AG04449 (cell line): ENCODE measurements around the gene SRD5A3.
"Not testable (repeated sequence)": the region's sequence is repeated elsewhere in the genome, so short reads cannot be mapped to it uniquely, and the experiment has no call there.

Experiments used
- CTCF ChIA-PET: fragments of 350-600 bp; formaldehyde crosslinking; extraction: SDS; loops from one replicate; lab custom pipeline; 2021; ENCODE audit warnings: antibody characterized with exemption; lab: Yijun Ruan, JAX
- POLR2A ChIA-PET: fragments of 400-600, 350-600 bp; formaldehyde crosslinking; extraction: SDS; loops from one replicate; lab custom pipeline; 2020; ENCODE audit warnings: antibody characterized with exemption, inconsistent platforms; lab: Yijun Ruan, JAX
- DNase-seq: peaks from one replicate; pipeline ENCODE4 v3.0.0-alpha.2; 2010; ENCODE audit warnings: low read depth, low spot score
- H3K4me3 ChIP-seq: 2 replicates; pipeline ENCODE4 v1.5.1; 2011; ENCODE audit warnings: low read depth, mild to moderate bottlenecking, control low read depth, low read length
- CTCF ChIP-seq: IDR thresholded peaks from one replicate; pipeline ENCODE4 v1.5.1; 2011; ENCODE audit warnings: mild to moderate bottlenecking, moderate library complexity, low read length, control low read depth, inconsistent platforms; ENCODE audit not compliant: insufficient read depth; ENCODE audit errors: missing control alignments

SRD5A3 gene

DNA sequence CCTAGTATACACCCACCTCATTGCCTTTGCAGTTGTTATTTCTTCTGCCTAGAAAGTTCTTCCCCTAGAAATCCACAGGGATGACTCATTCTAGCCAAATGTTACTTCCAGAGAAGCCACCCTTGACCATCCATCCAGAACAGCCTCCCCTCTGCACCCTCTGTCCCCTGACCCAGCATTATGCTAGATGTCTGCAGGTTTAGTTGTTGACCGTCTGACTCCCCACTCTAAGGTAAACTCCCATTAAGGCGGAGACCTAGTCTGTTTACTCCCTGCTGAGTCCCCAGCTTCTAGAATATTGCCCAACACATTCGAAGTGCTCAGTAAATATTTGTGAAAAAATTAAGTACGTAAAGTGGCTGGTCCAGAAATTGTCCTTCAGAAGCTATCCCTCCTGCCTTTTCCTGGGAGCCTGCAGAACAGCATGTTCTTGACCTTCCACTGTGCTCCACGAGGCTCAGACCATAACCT is 11.0 kb downstream of the SRD5A3 start:
- CTCF ChIA-PET = interaction anchor here (1.2 to 3.9 kb wide), 4 partner anchors 11 to 37 kb away, joined by 3 to 35 read pairs (median 4); partner anchors contain the start of gene SRD5A3
- TF ChIP-seq CTCF = no peak
- DNase-seq = no peak
- POLR2A ChIA-PET = no interaction called here
- no peak overlapping the region for H3K4me3 ChIP-seq

- no peak overlapping the region for H3K4me3 ChIP-seq
- ChIA-PET CTCF (interaction anchor here (2.2 to 3.9 kb wide), 3 partner anchors 12 to 387 kb away, joined by 7 to 35 read pairs (median 27); partner anchors contain the start of gene SRD5A3), POLR2A (no interaction called here)
- no peak for DNase-seq
- TF ChIP-seq CTCF = no peak
These were observed 12.2 kb downstream of the SRD5A3 start for GRCh38 chr4:55358246-55358645.

GRCh38 chr4:55358668-55359067 is 12.6 kb downstream of the SRD5A3 start:
- CTCF ChIA-PET = interaction anchor here (0.9 to 3.0 kb wide), 5 partner anchors 8 to 388 kb away, joined by 3 to 27 read pairs (median 3); partner anchors contain the start of gene SRD5A3
- TF ChIP-seq CTCF = no peak
- no peak overlapping the region for H3K4me3 ChIP-seq
- POLR2A ChIA-PET = interaction anchor here (1.2 kb wide), 1 partner anchor 37 kb away, joined by 4 read pairs; the partner anchor contains the start of gene TMEM165
- DNase-seq = peak; percentile 65

GRCh38 chr4:55359397-55359916 is 13.4 kb downstream of the SRD5A3 start:
- POLR2A ChIA-PET = interaction anchor here (1.2 kb wide), 1 partner anchor 36 kb away, joined by 4 read pairs; the partner anchor contains the start of gene TMEM165
- no peak overlapping the region for H3K4me3 ChIP-seq
- TF ChIP-seq CTCF = no peak
- no peak for DNase-seq
- CTCF ChIA-PET = interaction anchor here (0.8 to 3.0 kb wide), 7 partner anchors 9 to 388 kb away, joined by 3 to 27 read pairs (median 3); partner anchors contain the start of gene SRD5A3

DNA sequence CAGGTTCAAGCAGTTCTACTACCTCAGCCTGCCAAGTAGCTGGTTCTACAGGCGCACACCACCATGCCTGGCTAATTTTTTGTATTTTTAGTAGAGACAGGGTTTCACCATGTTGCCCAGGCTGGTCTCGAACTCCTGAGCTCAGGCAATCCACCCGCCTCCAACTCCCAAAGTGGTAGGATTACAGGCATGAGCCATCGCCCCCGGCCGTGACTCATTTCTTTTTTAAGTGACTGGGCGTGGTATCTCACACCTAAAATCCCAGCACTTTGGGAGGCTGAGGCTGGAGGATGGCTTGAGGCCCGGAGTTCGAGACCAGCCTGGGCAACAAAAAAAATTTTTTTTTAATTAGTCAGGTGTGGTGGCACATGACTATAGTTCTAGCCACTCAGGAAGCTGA is 16.9 kb downstream of the SRD5A3 start:
- CTCF ChIA-PET = interaction anchor here (0.6 to 2.3 kb wide), 3 partner anchors 10 to 30 kb away, joined by 3 to 7 read pairs (median 5); partner anchors contain the start of gene SRD5A3
- POLR2A ChIA-PET, H3K4me3 ChIP-seq, DNase-seq: not testable (repeated sequence)

GRCh38 chr4:55363691-55364351 is 17.8 kb downstream of the SRD5A3 start:
- ChIA-PET CTCF (interaction anchor here (0.6 to 2.3 kb wide), 3 partner anchors 17 to 31 kb away, joined by 3 to 9 read pairs (median 7); partner anchors contain the start of gene SRD5A3), POLR2A (no interaction called here)
- no peak for DNase-seq
- no peak for TF ChIP-seq CTCF
- no peak overlapping the region for H3K4me3 ChIP-seq
